ENCODE measurements around the gene ADAMTSL4. TPM values are rescaled to one million over a fixed set of nuclear protein-coding genes. Genes with fewer than 3 reads are reported as not detected.

Gene ADAMTSL4
- total and polyA plus RNA-seq, 2 of the 8 experiments (the other 6 are each of a cell fraction or from before 2014, with no cell fraction given), result 4.2 to 5.4 TPM

- Histone ChIP-seq H3K4me3 (ENCODE audit: extremely low read depth in 1 of 4, insufficient read depth in 2 of 4, low read depth in 3 of 4, low read length in 4 of 4) (peak overlapping the region; percentile 5 to 51 (median 37); a peak in 7 of 8 replicates), H3K4me1 (replicated peaks in 1 of 4; ENCODE audit: control insufficient read depth in 3 of 4, insufficient read depth in 4 of 4, low read length in 3 of 4) (peaks cover 27 to 39% (median 29%) of the 10 kb centered on the region in 4 experiments), H4K8ac (ENCODE audit: extremely low read depth, insufficient read depth, low read length) (peak overlapping the region; percentile 79; the same call in 1 of the 2 replicates), H4K20me1 (replicated peaks in 1 of 2; ENCODE audit: control insufficient read depth in 1 of 2, insufficient read depth in 2 of 2, low read length in 2 of 2) (peaks cover 0 to 2% of the 10 kb centered on the region in 2 experiments), H2BK20ac (ENCODE audit: low read length) (peak overlapping the region; percentile 74), H2BK15ac (ENCODE audit: low read length) (no peak overlapping the region; the same call in 1 of the 2 replicates), H2BK5ac (ENCODE audit: low read depth, low read length) (peak overlapping the region; percentile 94), H3K14ac (ENCODE audit: insufficient read length) (no peak overlapping the region), H4K91ac (replicated peaks; ENCODE audit: insufficient read length, low read length) (peak overlapping the region; percentile 96), H3K79me2 (ENCODE audit: control insufficient read depth in 1 of 2, insufficient read depth in 2 of 2, low read length in 2 of 2) (peaks cover 5 to 68% of the 10 kb centered on the region in 2 experiments; a peak in 3 of 4 replicates), H2AFZ (ENCODE audit: low read length) (no peak overlapping the region), H3K36me3 (ENCODE audit: control insufficient read depth in 2 of 4, insufficient read depth in 4 of 4, low read length in 3 of 4) (peaks cover 0 to 7% (median 3%) of the 10 kb centered on the region in 4 experiments; a peak in 2 of 8 replicates), H3K9me3 (ENCODE audit: insufficient read depth in 2 of 2, low read depth in 1 of 2, low read length in 1 of 2) (no peaks in the 10 kb centered on the region), H3K56ac (replicated peaks; ENCODE audit: insufficient read length, low read depth, low read length) (peak overlapping the region; percentile 60), H3K9ac (replicated peaks in 1 of 4; ENCODE audit: extremely low read depth in 1 of 4, low read depth in 3 of 4, low read length in 3 of 4) (peak overlapping the region in 3 of 4 experiments; percentile 76 to 82 (median 81); a peak in 6 of 7 replicates), H3K79me1 (ENCODE audit: low read depth, low read length) (no peaks in the 10 kb centered on the region; the same call in 1 of the 2 replicates), H3K23ac (ENCODE audit: insufficient read length) (no peak overlapping the region), H3K27ac (ENCODE audit: low read depth, low read length) (peak overlapping the region; percentile 95), H3K18ac (ENCODE audit: extremely low read depth, low read length) (peak overlapping the region; percentile 57), H2BK120ac (replicated peaks; ENCODE audit: low read depth, low read length) (peak overlapping the region; percentile 96), H2AK5ac (ENCODE audit: low read depth, low read length) (peak overlapping the region; percentile 55; the same call in 1 of the 2 replicates), H4K5ac (ENCODE audit: insufficient read length, low read depth, low read length) (peak overlapping the region; percentile 70), H2BK12ac (ENCODE audit: low read depth, low read length) (peak overlapping the region; percentile 84), H3K4ac (replicated peaks; ENCODE audit: insufficient read length, low read depth, low read length) (peak overlapping the region; percentile 91), H3K23me2 (ENCODE audit: low read depth, low read length) (0 out of 2 replicates have a peak, but pooled peaks cover 2% of the 10 kb centered on the region), H3K27me3 (replicated peaks in 1 of 4; ENCODE audit: control insufficient read depth in 3 of 4, extremely low read depth in 1 of 4, insufficient read depth in 3 of 4, low read length in 3 of 4) (no peaks in the 10 kb centered on the region), H3K4me2 (ENCODE audit: insufficient read depth in 1 of 2, low read depth in 2 of 2, low read length in 2 of 2) (peak overlapping the region; percentile 73 to 75)
- 35% methylated on average over 3 of the region's 3 CpGs; no CpG with 5 or more reads in 1 of the 2 experiments for WGBS, 2 experiments (ENCODE audit: extremely low coverage in 1 of 2, insufficient coverage in 1 of 2, insufficient read length in 1 of 2, insufficient replicate concordance in 2 of 2, low coverage in 1 of 2, low lambda C conversion rate in 2 of 2, missing lambda C conversion rate in 1 of 2)
- TF ChIP-seq TBP (IDR thresholded peaks at IDR 0.05; ENCODE audit: low read depth, low read length), result no peak
- TF ChIP-seq EGR1 (IDR thresholded peaks at IDR 0.05; ENCODE audit: borderline replicate concordance, low read depth, low read length), result no peak
- TF ChIP-seq ASH2L (IDR thresholded peaks at IDR 0.05; ENCODE audit: low read length), result no peak
- no peak for TF ChIP-seq E2F6 (IDR thresholded peaks at IDR 0.05)
- TF ChIP-seq HDAC2 (IDR thresholded peaks at IDR 0.05; ENCODE audit: borderline replicate concordance in 1 of 2, low read depth in 2 of 2, low read length in 2 of 2), result no peak
- no peak for TF ChIP-seq RNF2 (IDR thresholded peaks at IDR 0.05; ENCODE audit: borderline replicate concordance, low read depth, low read length, missing control alignments, poor library complexity, severe bottlenecking)
- POLR2A ChIA-PET (ENCODE audit: partially characterized antibody), result interaction anchor here (0.6 to 43.7 kb wide), 13 partner anchors 8 to 228 kb away, joined by 3 to 1380 read pairs (median 5); partner anchors contain the start of genes ADAMTSL4, ENSA, FALEC and GOLPH3L
- DNase-seq (ENCODE audit: low read depth in 1 of 2, low spot score in 2 of 2) (no peak), FAIRE-seq (no peak)
- CTCF ChIA-PET (ENCODE audit: partially characterized antibody), result interaction anchor here (0.9 to 13.7 kb wide), 5 partner anchors 9 to 60 kb away, joined by 3 to 210 read pairs (median 6); no protein-coding TSS in a partner anchor
Observed at GRCh38 chr1:150567341-150567716, 18.1 kb downstream of the ADAMTSL4 start.
